ENCODE results near the gene GDE1.
A peak's percentile ranks its signal among the peaks of the same experiment; 100 is the strongest.
"Not testable (repeated sequence)": the region's sequence is repeated elsewhere in the genome, so short reads cannot be mapped to it uniquely, and the experiment has no call there.

GDE1 gene

GRCh38 chr16:19521471-19522396 is at the start of gene GDE1:
GDE1 (minus strand) TSS chr16:19522098; CDS start chr16:19521964, 134 bp downstream.
- DNase-seq = peak; percentile 91

GRCh38 chr16:19567560-19567959 is 45.7 kb upstream of the GDE1 start:
- no peak for DNase-seq

GRCh38 chr16:19566362-19566761 is 44.5 kb upstream of the GDE1 start:
- DNase-seq = no peak

GRCh38 chr16:19563377-19563776 is 41.5 kb upstream of the GDE1 start:
- no peak for DNase-seq

DNA sequence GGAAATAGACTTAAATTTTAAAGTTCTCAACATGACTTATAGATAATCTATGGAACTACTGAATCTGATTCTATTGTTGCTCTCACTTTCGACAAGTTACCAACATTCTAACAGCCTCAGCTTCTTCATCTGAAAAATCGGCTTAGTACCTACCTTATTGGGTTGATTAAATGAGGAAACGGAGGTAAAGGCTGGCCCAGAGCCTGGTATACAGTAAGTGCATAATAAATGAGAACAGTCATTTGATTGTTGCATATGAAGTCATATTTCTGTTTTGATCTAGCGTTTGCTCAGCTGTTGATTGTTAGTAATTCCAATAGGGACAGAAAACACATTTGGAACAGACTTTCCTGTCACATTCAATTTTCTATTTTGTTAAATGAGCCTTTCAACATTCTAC is 38.2 kb upstream of the GDE1 start:
- DNase-seq = no peak

- peak; percentile 57 for DNase-seq
Observed at GRCh38 chr16:19559242-19559910, 37.5 kb upstream of the GDE1 start.

GRCh38 chr16:19555938-19556771 is 34.3 kb upstream of the GDE1 start:
- DNase-seq = no peak

- peak; percentile 99 for DNase-seq
Observed at GRCh38 chr16:19555186-19555937, 33.5 kb upstream of the GDE1 start, which contains the start of gene VPS35L. VPS35L (plus strand) TSS chr16:19555703; CDS start chr16:19555730, 27 bp downstream.

GRCh38 chr16:19549673-19550072 is 27.8 kb upstream of the GDE1 start:
- DNase-seq = no peak

DNA sequence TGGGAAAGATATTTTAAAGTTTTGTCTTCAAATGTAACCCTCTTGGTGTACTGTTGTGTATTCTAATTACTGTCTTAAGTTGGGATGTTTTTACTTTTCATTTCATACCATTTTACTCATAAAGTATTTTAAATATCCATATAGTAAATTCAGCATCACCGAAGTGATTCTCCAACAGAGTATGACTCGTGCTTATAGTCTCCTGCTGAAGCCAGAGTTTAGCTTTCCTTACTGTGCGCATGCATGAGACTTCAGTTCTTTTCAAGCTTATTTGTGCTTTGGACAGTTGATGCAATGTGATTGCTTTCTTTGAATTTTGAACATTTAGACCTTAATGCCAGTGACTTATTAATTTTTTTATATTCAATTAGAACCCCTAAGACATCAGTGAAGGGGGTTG is 26.2 kb upstream of the GDE1 start:
- DNase-seq = no peak

DNA sequence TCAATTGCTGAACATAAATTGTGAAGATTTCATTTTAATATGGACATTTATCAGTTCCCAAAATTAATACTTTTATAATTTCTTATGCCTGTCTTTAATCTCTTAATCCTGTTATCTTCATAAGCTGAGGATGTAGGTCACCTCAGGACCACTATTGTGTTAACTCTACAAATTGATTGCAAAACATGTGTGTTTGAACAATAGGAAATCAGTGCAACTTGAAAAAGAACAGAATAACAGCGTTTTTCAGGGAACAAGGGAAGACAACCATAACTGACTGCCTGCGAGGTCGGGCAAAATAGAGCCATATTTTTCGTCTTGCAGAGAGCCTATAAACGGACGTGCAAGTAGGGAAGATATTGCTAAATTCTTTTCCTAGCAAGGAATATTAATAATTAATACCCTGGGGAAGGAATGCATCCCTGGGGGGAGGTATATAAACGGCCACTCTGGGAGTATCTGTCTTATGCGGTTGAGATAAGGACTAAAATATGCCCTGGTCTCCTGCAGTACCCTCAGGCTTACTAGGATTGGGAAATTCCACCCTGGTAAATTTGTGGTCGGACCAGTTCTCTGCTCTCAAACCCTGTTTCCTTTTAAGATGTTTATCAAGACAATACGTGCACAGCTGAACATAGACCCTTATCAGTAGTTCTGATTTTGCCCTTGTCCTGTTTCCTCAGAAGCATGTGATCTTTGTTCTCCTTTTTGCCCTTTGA is 21.5 kb upstream of the GDE1 start:
- DNase-seq = not testable (repeated sequence)

- peak; percentile 48 for DNase-seq
Observed at GRCh38 chr16:19542138-19542821, 20.4 kb upstream of the GDE1 start.

DNA sequence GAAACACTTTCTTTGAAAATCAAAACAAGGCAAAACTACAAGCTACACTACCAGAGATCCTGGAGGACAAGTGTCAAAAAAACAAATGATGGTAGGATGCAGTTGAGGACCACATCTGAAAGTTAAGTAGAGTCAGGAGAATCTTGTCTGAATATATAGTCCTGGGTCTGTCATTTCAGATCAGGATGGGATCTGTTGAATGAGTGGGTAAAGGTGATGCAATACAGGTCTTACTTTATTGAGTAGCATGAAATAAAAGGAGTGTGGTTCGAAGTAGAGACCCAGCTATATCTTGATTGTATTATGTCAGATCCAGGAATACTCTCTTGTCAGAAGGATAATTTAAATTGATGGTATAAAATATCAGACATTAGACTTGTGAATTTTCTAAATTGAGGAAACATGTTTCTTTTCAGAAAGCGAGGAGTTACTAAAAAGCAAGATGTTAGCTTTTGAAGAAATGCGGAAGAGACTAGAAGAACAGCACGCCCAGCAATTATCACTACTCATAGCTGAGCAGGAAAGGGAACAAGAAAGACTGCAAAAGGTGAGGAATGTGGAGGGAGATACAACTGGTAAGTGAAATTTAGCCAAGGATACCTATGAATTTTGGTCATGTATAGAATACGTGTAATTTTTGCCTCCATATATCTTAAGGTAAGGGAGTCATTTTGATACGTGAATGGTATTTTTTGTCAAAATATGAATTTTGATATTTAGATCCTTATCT is 18.5 kb upstream of the GDE1 start:
- no peak for DNase-seq

GRCh38 chr16:19532601-19533000 is 10.7 kb upstream of the GDE1 start:
- no peak for DNase-seq

GRCh38 chr16:19528666-19529065 is 6.8 kb upstream of the GDE1 start:
- DNase-seq = no peak

DNA sequence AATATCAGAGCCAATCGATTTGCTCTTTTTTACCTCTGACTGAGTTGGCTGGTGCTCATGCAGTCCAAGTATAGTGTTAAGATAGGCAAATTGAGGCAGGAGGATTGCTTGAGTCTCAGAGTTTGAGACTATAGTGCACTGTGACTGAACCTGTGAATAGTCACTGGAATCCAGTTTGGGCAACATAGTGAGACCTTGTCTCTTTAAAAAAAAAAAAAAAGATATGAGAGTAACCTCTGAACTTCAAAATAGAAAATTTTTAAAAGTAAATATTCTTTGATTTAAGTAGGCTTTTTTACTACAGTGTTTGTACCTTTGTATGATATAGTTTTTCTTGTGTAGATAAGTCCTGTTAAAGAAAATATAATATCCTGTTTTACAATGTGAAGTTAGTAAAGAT is 5.3 kb upstream of the GDE1 start:
- DNase-seq = no peak

- no peak for DNase-seq
Observed at GRCh38 chr16:19525385-19525723, 3.5 kb upstream of the GDE1 start.

- peak; percentile 40 for DNase-seq
Observed at GRCh38 chr16:19524616-19525384, 2.9 kb upstream of the GDE1 start.

GRCh38 chr16:19524356-19524615 is 2.4 kb upstream of the GDE1 start:
- no peak for DNase-seq
